ENCODE measurements around the gene THSD1.
"Not testable (repeated sequence)": the region's sequence is repeated elsewhere in the genome, so short reads cannot be mapped to it uniquely, and the experiment has no call there.

THSD1 gene

DNA sequence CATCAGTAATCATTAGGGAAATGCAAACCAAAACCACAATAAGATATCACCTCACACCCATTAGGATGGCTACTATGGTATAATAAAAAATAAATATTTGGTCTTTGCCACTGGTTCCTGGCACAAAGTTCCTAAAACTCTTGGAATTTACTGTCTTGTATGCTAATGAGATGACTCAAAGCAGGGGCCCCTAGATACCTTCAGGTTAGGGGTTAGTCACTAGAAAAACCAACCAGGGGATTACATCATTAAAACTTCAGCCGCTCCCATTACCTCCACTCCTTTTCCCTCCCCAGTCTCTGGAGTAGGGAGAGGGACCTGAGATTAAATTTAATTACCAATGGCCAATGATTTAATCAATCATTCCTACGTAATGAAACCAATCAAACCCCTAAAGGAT is 49.6 kb downstream of the THSD1 start:
- no peak for DNase-seq (ENCODE audit: low read depth in 2 of 2)

DNA sequence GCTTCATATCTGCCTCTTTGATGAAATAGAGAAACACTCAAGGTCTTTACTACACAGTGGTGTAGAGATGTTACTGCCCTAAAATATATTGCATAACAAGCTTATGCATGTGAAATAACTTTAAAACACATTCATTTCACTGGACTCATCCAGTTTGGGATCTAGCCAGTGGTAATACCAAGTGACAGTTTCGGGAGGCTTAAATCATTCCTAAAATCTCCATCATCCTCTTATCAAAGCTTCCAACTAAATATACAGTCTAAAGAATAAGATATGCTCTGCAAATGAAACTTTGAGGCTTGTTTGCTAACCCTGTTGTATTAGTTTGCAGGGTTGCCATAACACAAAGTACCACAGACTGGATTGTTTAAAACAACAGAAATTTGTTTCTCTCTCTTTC is 52.8 kb downstream of the THSD1 start:
- no peak for DNase-seq (ENCODE audit: low read depth in 2 of 2)

DNA sequence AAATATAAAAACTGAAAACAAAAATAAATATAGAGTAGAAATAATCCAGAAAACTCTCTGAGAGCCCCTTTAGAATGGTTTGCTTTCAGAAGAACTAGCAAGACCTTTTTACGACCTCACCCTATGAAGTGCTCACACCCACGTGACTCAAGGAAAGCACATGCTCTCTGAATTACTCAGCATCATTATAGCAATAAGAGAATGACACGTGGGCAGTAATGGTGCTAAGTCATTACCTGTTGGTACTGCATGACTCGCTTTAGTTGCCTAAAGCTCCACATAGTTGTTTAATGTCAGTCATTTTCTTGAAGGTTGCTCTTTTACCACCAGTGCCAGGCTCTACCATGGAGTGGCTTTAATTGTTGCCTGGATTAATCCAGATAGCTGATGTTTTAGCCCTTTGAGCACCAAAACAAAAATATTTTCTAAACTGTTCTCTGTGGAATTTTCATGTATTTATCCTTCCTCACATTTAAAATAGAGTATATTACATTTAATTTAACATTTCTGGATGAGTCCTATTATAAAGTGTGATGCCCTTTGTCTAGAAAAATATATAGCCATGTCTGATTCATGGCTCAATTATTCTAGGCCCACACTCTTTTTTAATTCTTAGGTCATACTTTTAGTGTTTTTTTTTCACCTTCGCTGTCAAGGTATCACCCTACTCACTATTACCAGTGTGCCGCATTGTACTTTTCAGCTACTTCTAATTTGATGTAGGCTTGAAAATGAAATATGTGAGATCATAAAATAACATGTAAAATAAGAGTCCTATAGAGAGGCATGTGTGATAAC is 56.8 kb downstream of the THSD1 start:
- DNase-seq (ENCODE audit: low read depth in 2 of 2) = no peak

GRCh38 chr13:52348071-52348470 is 57.9 kb downstream of the THSD1 start:
- DNase-seq (ENCODE audit: low read depth in 2 of 2) = no peak

DNA sequence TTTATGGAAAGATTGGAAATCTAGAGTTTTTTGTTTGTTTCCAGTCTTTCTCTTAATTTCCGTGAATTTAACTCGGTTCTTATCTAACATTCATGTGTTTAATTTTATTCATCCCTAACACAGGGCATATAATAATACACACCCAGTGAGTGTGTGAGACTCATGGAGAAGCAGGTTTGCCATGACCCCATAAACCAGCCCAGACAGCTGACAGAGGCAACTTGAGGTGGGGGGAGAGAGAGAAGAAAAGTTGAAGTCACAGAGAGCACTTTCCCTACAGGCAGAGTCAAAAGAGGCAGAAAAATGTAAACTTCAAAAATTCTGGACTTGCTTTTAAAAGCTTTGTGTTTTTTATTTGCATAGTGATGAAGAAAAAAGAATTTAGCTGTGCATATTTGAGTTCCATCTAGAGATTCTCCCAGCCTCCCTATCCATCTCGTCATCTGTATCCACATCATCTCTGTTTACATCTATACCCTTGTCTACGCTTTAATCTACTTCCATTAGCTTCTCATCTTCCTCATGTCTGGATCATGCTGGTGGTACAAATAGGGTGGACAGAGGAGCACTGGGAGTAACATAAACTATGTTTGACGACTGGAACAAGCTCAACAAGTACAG is 60.2 kb downstream of the THSD1 start:
- no peak for DNase-seq (ENCODE audit: low read depth in 2 of 2)

GRCh38 chr13:52345048-52345447 is 60.9 kb downstream of the THSD1 start:
- no peak for DNase-seq (ENCODE audit: low read depth in 2 of 2)

- DNase-seq (ENCODE audit: low read depth in 2 of 2) = no peak
These were observed 61.9 kb downstream of the THSD1 start for GRCh38 chr13:52344108-52344507.

- DNase-seq (ENCODE audit: low read depth in 2 of 2) = not testable (repeated sequence)
These were observed 63.8 kb downstream of the THSD1 start for GRCh38 chr13:52342203-52342602.

GRCh38 chr13:52337828-52338455 is 68.0 kb downstream of the THSD1 start:
- not testable (repeated sequence) for DNase-seq (ENCODE audit: low read depth in 2 of 2)

DNA sequence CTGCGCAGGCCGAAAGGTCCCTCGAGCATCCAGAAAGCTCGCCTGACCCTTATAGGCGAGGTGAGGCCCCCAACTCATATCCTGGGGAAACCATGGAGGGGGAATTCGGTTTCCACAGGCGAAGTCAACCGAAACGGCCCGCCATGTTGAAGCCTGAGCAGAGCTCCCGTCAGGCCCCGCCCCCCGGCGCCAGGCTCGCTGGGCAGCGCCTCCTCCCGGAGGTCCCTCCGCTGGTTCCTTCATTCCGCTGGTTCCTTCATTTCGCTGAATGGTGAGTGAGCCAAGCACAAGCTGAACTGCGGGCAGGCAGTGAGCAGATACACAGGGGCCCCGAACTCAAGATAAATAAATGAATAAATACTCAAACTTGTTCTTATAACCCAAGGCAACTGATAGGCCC is 71.9 kb downstream of the THSD1 start:
- DNase-seq (ENCODE audit: low read depth in 2 of 2) = not testable (repeated sequence)

DNA sequence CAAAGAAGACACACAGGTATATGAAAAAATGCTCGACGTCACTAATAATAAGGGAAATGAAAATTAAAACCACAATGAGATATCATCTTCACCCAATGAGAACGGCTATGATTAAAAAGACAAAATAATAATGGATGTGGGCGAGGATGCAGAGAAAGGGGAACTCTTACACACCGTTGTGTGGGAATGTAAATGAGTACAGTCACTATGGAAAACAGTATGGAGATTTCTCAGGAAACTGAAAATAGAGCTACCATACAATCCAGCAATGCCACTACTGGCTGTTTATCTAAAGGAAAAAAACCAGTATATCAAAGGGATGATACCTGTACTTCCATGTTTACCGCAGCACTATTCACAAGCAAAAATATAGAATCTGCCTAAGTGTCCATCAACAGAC is 74.1 kb downstream of the THSD1 start:
- not testable (repeated sequence) for DNase-seq (ENCODE audit: low read depth in 2 of 2)
